ENCODE data around the gene SYNGR1.

The SYNGR1 gene

DNA sequence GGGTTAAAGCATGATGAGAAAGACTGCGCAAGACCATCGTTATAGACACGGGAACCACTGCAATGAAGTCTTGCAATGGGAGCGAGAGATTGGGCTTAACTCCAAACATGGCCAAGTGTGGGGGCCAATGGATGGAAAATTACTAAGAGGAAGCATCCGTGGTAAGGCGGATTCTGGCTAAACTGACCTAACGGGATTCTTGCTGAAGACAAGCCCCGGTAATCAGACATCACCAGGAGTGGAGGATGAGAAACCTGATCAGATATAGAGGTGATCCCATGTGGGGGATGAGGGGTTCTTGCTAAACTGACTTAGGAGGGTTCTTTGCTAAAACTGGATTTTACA, 5.8 kb upstream of the SYNGR1 start:
- Histone ChIP-seq H3K4me2 (no peak overlapping the region), H2AFZ (ENCODE audit: low read depth) (no peak overlapping the region), H4K20me1 (ENCODE audit: insufficient read depth) (no peaks in the 10 kb centered on the region), H3K79me2 (ENCODE audit: insufficient read depth, low read depth) (no peaks in the 10 kb centered on the region), H3K36me3 (ENCODE audit: insufficient read depth) (no peaks in the 10 kb centered on the region), H3K4me3 (IDR thresholded peaks at IDR 0.05; ENCODE audit: insufficient read depth, low read depth, low read length) (no peak overlapping the region), H3K9ac (no peak overlapping the region), H3K4me1 (ENCODE audit: low read depth, poor library complexity, severe bottlenecking) (no peaks in the 10 kb centered on the region), H3K27ac (no peak overlapping the region), H3K27me3 (ENCODE audit: insufficient read depth, low read depth) (0 out of 2 replicates have a peak, but pooled peaks cover 4% of the 10 kb centered on the region)
- TF ChIP-seq, protein P1, sequence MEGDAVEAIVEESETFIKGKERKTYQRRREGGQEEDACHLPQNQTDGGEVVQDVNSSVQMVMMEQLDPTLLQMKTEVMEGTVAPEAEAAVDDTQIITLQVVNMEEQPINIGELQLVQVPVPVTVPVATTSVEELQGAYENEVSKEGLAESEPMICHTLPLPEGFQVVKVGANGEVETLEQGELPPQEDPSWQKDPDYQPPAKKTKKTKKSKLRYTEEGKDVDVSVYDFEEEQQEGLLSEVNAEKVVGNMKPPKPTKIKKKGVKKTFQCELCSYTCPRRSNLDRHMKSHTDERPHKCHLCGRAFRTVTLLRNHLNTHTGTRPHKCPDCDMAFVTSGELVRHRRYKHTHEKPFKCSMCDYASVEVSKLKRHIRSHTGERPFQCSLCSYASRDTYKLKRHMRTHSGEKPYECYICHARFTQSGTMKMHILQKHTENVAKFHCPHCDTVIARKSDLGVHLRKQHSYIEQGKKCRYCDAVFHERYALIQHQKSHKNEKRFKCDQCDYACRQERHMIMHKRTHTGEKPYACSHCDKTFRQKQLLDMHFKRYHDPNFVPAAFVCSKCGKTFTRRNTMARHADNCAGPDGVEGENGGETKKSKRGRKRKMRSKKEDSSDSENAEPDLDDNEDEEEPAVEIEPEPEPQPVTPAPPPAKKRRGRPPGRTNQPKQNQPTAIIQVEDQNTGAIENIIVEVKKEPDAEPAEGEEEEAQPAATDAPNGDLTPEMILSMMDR (conservative IDR thresholded peaks at IDR 0.05; ENCODE audit: low read depth, low read length), result no peak

DNA sequence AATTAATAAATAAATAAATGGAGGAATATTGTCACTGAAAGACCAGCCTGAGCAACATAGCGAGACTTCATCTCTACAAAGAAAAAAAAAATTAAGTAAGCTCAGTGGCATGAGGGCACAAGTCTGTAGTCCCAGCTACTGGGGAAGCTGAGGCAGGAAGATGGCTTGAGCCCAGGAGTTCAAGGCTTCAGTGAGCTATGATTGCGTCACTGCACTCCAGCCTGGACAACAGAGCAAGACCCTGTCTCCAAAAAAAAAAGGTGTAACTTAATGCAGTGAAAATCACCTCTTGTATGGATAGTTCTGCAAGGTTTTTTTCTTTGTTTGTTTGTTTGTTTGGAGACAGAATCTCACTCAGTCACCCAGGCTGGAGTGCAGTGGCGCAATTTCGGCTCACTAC, 4.6 kb upstream of the SYNGR1 start:
- H3K4me1 ChIP-seq (ENCODE audit: low read depth, poor library complexity, severe bottlenecking), result no peaks in the 10 kb centered on the region
- H3K9ac ChIP-seq, result no peak overlapping the region
- 0 out of 2 replicates have a peak, but pooled peaks cover 4% of the 10 kb centered on the region for H3K27me3 ChIP-seq (ENCODE audit: insufficient read depth, low read depth)
- no peaks in the 10 kb centered on the region for H3K36me3 ChIP-seq (ENCODE audit: insufficient read depth)
- H2AFZ ChIP-seq (ENCODE audit: low read depth), result no peak overlapping the region
- H3K79me2 ChIP-seq (ENCODE audit: insufficient read depth, low read depth), result no peaks in the 10 kb centered on the region
- H4K20me1 ChIP-seq (ENCODE audit: insufficient read depth), result no peaks in the 10 kb centered on the region
- no peak overlapping the region for H3K4me2 ChIP-seq
- no peak overlapping the region for H3K27ac ChIP-seq
- no peak overlapping the region for H3K4me3 ChIP-seq (IDR thresholded peaks at IDR 0.05; ENCODE audit: insufficient read depth, low read depth, low read length)
- TF ChIP-seq, protein P1 (conservative IDR thresholded peaks at IDR 0.05; ENCODE audit: low read depth, low read length), result no peak

DNA sequence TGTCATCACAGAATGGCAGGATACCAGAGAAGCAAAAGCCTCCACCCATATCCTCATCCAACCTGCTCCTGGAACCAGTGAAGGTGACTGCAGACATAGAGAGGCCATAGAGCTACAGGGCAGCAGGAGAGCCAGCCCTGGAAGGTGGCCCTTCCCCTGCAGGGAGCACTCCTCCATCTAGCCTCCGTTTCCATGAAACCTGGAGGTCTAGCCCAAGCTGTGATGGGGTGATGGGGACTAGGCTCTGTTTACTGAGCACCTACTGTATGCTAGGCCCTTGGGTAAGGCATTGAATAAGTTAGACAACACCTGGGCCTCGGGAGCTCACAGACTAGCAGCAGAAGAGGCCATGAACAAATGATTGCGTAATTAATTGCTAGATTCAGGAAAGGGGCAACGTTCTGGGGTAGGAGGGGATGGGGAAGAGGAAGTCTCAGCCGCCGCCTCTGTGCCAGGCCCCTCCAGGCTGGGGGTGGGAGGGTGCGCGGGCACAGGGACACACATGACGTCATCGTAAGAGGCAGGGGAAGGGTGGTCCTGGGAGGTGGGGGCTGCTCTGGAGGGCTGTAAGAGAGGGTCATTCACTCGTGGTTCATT, 784 bp upstream of the SYNGR1 start:
- H3K4me3 ChIP-seq (IDR thresholded peaks at IDR 0.05; ENCODE audit: insufficient read depth, low read depth, low read length), result no peak overlapping the region
- no peaks in the 10 kb centered on the region for H3K36me3 ChIP-seq (ENCODE audit: insufficient read depth)
- H3K9ac ChIP-seq, result no peak overlapping the region
- TF ChIP-seq, protein P1 (conservative IDR thresholded peaks at IDR 0.05; ENCODE audit: low read depth, low read length), result no peak
- H4K20me1 ChIP-seq (ENCODE audit: insufficient read depth), result no peaks in the 10 kb centered on the region
- no peaks in the 10 kb centered on the region for H3K79me2 ChIP-seq (ENCODE audit: insufficient read depth, low read depth)
- H3K27ac ChIP-seq, result no peak overlapping the region
- H3K27me3 ChIP-seq (ENCODE audit: insufficient read depth, low read depth), result 0 out of 2 replicates have a peak, but pooled peaks cover 4% of the 10 kb centered on the region
- no peaks in the 10 kb centered on the region for H3K4me1 ChIP-seq (ENCODE audit: low read depth, poor library complexity, severe bottlenecking)
- peak overlapping the region; percentile 88 for H2AFZ ChIP-seq (ENCODE audit: low read depth)
- peak overlapping the region; percentile 36; the same call in 1 of the 2 replicates for H3K4me2 ChIP-seq

DNA sequence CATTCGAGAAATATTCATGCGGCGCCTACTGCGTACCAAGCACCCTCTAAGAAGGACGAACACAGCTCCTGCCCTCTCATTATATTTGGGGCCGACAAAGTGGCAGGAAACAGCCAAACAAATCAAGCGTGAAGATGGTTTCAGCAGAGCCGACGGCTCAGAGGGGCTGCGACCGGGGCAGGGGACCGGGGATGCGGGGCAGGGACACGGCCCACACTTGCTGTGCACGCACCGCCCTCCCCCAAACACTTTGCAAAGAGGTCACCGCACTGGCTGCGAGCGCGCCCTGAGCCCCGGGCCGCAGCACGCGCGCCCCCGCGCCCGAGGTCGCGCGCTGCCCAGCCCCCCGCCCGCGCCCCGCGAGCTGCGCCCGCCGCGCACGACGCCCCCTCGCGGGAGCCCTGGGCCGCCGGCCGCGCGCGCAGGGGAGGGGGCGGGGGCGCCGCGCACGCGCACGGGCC, 255 bp upstream of the SYNGR1 start:
- Histone ChIP-seq H3K79me2 (ENCODE audit: insufficient read depth, low read depth) (no peaks in the 10 kb centered on the region), H3K36me3 (ENCODE audit: insufficient read depth) (no peaks in the 10 kb centered on the region), H3K9ac (no peak overlapping the region), H3K27ac (no peak overlapping the region), H4K20me1 (ENCODE audit: insufficient read depth) (no peaks in the 10 kb centered on the region), H2AFZ (ENCODE audit: low read depth) (peak overlapping the region; percentile 88), H3K27me3 (ENCODE audit: insufficient read depth, low read depth) (0 out of 2 replicates have a peak, but pooled peaks cover 4% of the 10 kb centered on the region), H3K4me3 (IDR thresholded peaks at IDR 0.05; ENCODE audit: insufficient read depth, low read depth, low read length) (no peak overlapping the region), H3K4me1 (ENCODE audit: low read depth, poor library complexity, severe bottlenecking) (no peaks in the 10 kb centered on the region), H3K4me2 (peak overlapping the region; percentile 36; the same call in 1 of the 2 replicates)
- TF ChIP-seq, protein P1 (conservative IDR thresholded peaks at IDR 0.05; ENCODE audit: low read depth, low read length), result no peak

Measured in KMS-11 (cell line).